ENCODE measurements around the gene TADA2A. TPM values are rescaled to one million over a fixed set of nuclear protein-coding genes. Genes with fewer than 3 reads are reported as not detected.

The TADA2A gene
- polyA plus RNA-seq, 1 donor (not counting 4 experiments of a cell fraction or from before 2014, with no cell fraction given): 13.8 TPM

GRCh38 chr17:37430051-37430627 is 23.5 kb downstream of the TADA2A start:
- TF ChIP-seq CTCF (optimal IDR thresholded peaks at IDR 0.05 in 1 of 3, IDR thresholded peaks at IDR 0.05 in 1 of 3, conservative IDR thresholded peaks at IDR 0.05 in 1 of 3; ENCODE audit: extremely low read depth in 1 of 3, insufficient read depth in 2 of 3, low read length in 3 of 3) (no peak), EZH2 (IDR thresholded peaks at IDR 0.05; ENCODE audit: low read length) (no peak)
- no peak for FAIRE-seq
- Histone ChIP-seq H3K9me3 (ENCODE audit: control insufficient read depth, low read depth, low read length) (no peaks in the 10 kb centered on the region), H3K4me3 (ENCODE audit: control insufficient read depth in 2 of 3, extremely low read depth in 1 of 3, insufficient read depth in 2 of 3, low read depth in 1 of 3, low read length in 3 of 3) (peak overlapping the region in 2 of 3 experiments; percentile 37 to 47), H3K9ac (ENCODE audit: control insufficient read depth, extremely low read depth, insufficient read depth, low read length) (peak overlapping the region; percentile 75), H4K20me1 (ENCODE audit: control insufficient read depth, extremely low read depth, insufficient read depth, low read length) (no peaks in the 10 kb centered on the region), H3K36me3 (ENCODE audit: control insufficient read depth in 2 of 2, extremely low read depth in 1 of 2, insufficient read depth in 2 of 2, low read length in 2 of 2) (peaks cover 4 to 17% of the 10 kb centered on the region in 2 experiments), H3K4me1 (ENCODE audit: control insufficient read depth, extremely low read depth, insufficient read depth, low read length) (peaks cover 23% of the 10 kb centered on the region), H3K9me1 (ENCODE audit: control insufficient read depth, extremely low read depth, insufficient read depth, low read length) (no peaks in the 10 kb centered on the region), H3K4me2 (ENCODE audit: control insufficient read depth, extremely low read depth, insufficient read depth, low read depth, low read length) (peak overlapping the region; percentile 80), H3K79me2 (ENCODE audit: control insufficient read depth, insufficient read depth, low read length) (peaks cover 4% of the 10 kb centered on the region), H3K27me3 (ENCODE audit: control insufficient read depth, extremely low read depth, insufficient read depth, low read length) (no peaks in the 10 kb centered on the region), H3K27ac (ENCODE audit: control insufficient read depth, insufficient read depth, low read length) (peak overlapping the region; percentile 98), H2AFZ (ENCODE audit: control insufficient read depth, low read length) (peak overlapping the region; percentile 57)
- DNase-seq (ENCODE audit: low read depth, low spot score): peak; percentile 76
- dilution Hi-C loops (cut with MboI; ENCODE audit: extremely low pct_ligation_motif_present, low sequenced_read_pairs): no loop called here

GRCh38 chr17:37432671-37433070 is 26.0 kb downstream of the TADA2A start:
- no peak overlapping the region for H3K27ac ChIP-seq (ENCODE audit: control insufficient read depth, insufficient read depth, low read length)
- dilution Hi-C loops (cut with MboI; ENCODE audit: extremely low pct_ligation_motif_present, low sequenced_read_pairs): no loop called here
- no peak for FAIRE-seq

More at GRCh38 chr17:37432671-37433070, 26.0 kb downstream of the TADA2A start:
- H3K9me3 ChIP-seq (ENCODE audit: control insufficient read depth, low read depth, low read length): no peaks in the 10 kb centered on the region
- peaks cover 23% of the 10 kb centered on the region for H3K4me1 ChIP-seq (ENCODE audit: control insufficient read depth, extremely low read depth, insufficient read depth, low read length)
- H3K4me2 ChIP-seq (ENCODE audit: control insufficient read depth, extremely low read depth, insufficient read depth, low read depth, low read length): no peak overlapping the region
- H3K36me3 ChIP-seq (ENCODE audit: control insufficient read depth in 2 of 2, extremely low read depth in 1 of 2, insufficient read depth in 2 of 2, low read length in 2 of 2): peaks cover 3 to 4% of the 10 kb centered on the region in 2 experiments
- H3K4me3 ChIP-seq (ENCODE audit: control insufficient read depth in 2 of 3, extremely low read depth in 1 of 3, insufficient read depth in 2 of 3, low read depth in 1 of 3, low read length in 3 of 3): no peak overlapping the region
- no peak overlapping the region for H2AFZ ChIP-seq (ENCODE audit: control insufficient read depth, low read length)
- H3K9ac ChIP-seq (ENCODE audit: control insufficient read depth, extremely low read depth, insufficient read depth, low read length): no peak overlapping the region
- TF ChIP-seq EZH2 (IDR thresholded peaks at IDR 0.05; ENCODE audit: low read length) (no peak), CTCF (optimal IDR thresholded peaks at IDR 0.05 in 1 of 3, IDR thresholded peaks at IDR 0.05 in 1 of 3, conservative IDR thresholded peaks at IDR 0.05 in 1 of 3; ENCODE audit: extremely low read depth in 1 of 3, insufficient read depth in 2 of 3, low read length in 3 of 3) (no peak)
- H3K9me1 ChIP-seq (ENCODE audit: control insufficient read depth, extremely low read depth, insufficient read depth, low read length): no peaks in the 10 kb centered on the region
- no peaks in the 10 kb centered on the region for H3K27me3 ChIP-seq (ENCODE audit: control insufficient read depth, extremely low read depth, insufficient read depth, low read length)
- no peaks in the 10 kb centered on the region for H4K20me1 ChIP-seq (ENCODE audit: control insufficient read depth, extremely low read depth, insufficient read depth, low read length)
- DNase-seq (ENCODE audit: low read depth, low spot score): no peak
- H3K79me2 ChIP-seq (ENCODE audit: control insufficient read depth, insufficient read depth, low read length): peaks cover 4% of the 10 kb centered on the region

Data from keratinocyte (primary cell).